Endothelial cell of umbilical vein (primary cell): ENCODE data around the gene PTPRF. TPM values are rescaled to one million over a fixed set of nuclear protein-coding genes. Genes with fewer than 3 reads are reported as not detected.

ENCODE experiments used
- BruUV-seq: library from RNA; stranded (reverse); fragments of 400-500 nt; replicated peaks from 2 replicates; lab custom pipeline; 2021; lab: Mats Ljungman, UMichigan
- CTCF ChIA-PET: fragments of 300-600, 350-600 bp; sonication (Branson Sonifier 250); formaldehyde crosslinking; loops from one replicate; lab custom pipeline; 2021; ENCODE audit warnings: antibody characterized with exemption, inconsistent platforms; lab: Charles Lee
- POLR2A ChIA-PET: fragments of 300-600, 350-600 bp; sonication (Branson Sonifier 250); formaldehyde crosslinking; loops from one replicate; lab custom pipeline; 2021; ENCODE audit warnings: antibody characterized with exemption, inconsistent platforms; lab: Charles Lee
- DNase-seq: peaks from one replicate; pipeline ENCODE4 v3.0.0-alpha.2; 2011; ENCODE audit warnings: low read depth, low spot score
- FAIRE-seq: peaks from 2 replicates; lab custom pipeline; 2011; peaks lifted over from hg19 to GRCh38; lab: Jason Lieb, UNC
- H2AFZ ChIP-seq: 2 replicates; pipeline ENCODE4 v1.6.0; 2012; ENCODE audit warnings: low read depth, low read length, control low read depth, inconsistent platforms
- H3K27ac ChIP-seq: 2 replicates; pipeline ENCODE4 v1.5.1; 2011; ENCODE audit warnings: low read depth, mild to moderate bottlenecking, control low read depth, low read length, moderate library complexity; ENCODE audit not compliant: insufficient read depth
- H3K27me3 ChIP-seq, 2 experiments: 2 replicates each; pipeline versions ENCODE4 v1.6.0 to v1.6.1; 2011; ENCODE audit warnings: low read length in 2 of 2, mixed read lengths in 1 of 2; ENCODE audit not compliant: control insufficient read depth in 2 of 2, insufficient read depth in 2 of 2
- H3K36me3 ChIP-seq, 2 experiments: 2 replicates in 1 of 2; 3 replicates in 1 of 2; pipeline ENCODE4 v1.5.1; 2011; ENCODE audit warnings: low read length in 2 of 2, mild to moderate bottlenecking in 1 of 2, moderate library complexity in 1 of 2; ENCODE audit not compliant: control insufficient read depth in 2 of 2, insufficient read depth in 2 of 2; ENCODE audit errors: extremely low read depth in 1 of 2
- H3K4me1 ChIP-seq: 3 replicates; pipeline ENCODE4 v1.5.1; 2011; ENCODE audit warnings: mild to moderate bottlenecking, low read length; ENCODE audit not compliant: control insufficient read depth, insufficient read depth; ENCODE audit errors: extremely low read depth
- H3K4me2 ChIP-seq: 2 replicates; pipeline ENCODE4 v1.6.1; 2011; ENCODE audit warnings: low read length, control low read depth, mixed read lengths; ENCODE audit not compliant: insufficient read depth
- H3K4me3 ChIP-seq, 3 experiments: fragments of 200-600 bp in 1 of 3; sonication (generic), shearing (Covaris generic) in 1 of 3; replicated peaks in 1 of 3; 2 replicates each; pipeline ENCODE4 v1.5.1; 2011 to 2016; ENCODE audit warnings: control low read depth in 3 of 3, low read length in 3 of 3, mild to moderate bottlenecking in 2 of 3, inconsistent platforms in 1 of 3, low read depth in 1 of 3, moderate library complexity in 1 of 3; ENCODE audit not compliant: insufficient read depth in 1 of 3
- H3K79me2 ChIP-seq: 2 replicates; pipeline ENCODE4 v1.6.0; 2012; ENCODE audit warnings: low read length, inconsistent platforms; ENCODE audit not compliant: control insufficient read depth, insufficient read depth
- H3K9ac ChIP-seq: replicated peaks from 2 replicates; pipeline ENCODE3; 2011; ENCODE audit warnings: low read length, control low read depth; ENCODE audit not compliant: insufficient read depth; ENCODE audit errors: extremely low read depth
- H3K9me1 ChIP-seq: replicated peaks from 3 replicates; pipeline ENCODE4 v1.6.0; 2011; ENCODE audit warnings: mild to moderate bottlenecking, low read length; ENCODE audit not compliant: control insufficient read depth, insufficient read depth; ENCODE audit errors: extremely low read depth
- H3K9me3 ChIP-seq: replicated peaks from 2 replicates; pipeline ENCODE4 v1.5.1; 2012; ENCODE audit warnings: low read length, inconsistent platforms; ENCODE audit not compliant: control insufficient read depth, insufficient read depth
- H4K20me1 ChIP-seq: replicated peaks from 2 replicates; pipeline ENCODE3; 2011; ENCODE audit warnings: mild to moderate bottlenecking, low read length; ENCODE audit not compliant: control insufficient read depth, insufficient read depth; ENCODE audit errors: extremely low read depth
- EZH2 ChIP-seq: IDR thresholded peaks from 2 replicates; pipeline ENCODE4 v1.6.1; 2012; ENCODE audit warnings: borderline replicate concordance, low read depth, mild to moderate bottlenecking, moderate library complexity, low read length, inconsistent platforms; ENCODE audit not compliant: severe bottlenecking
- FOS ChIP-seq: IDR thresholded peaks from 2 replicates; pipeline ENCODE4 v1.6.1; 2011; ENCODE audit warnings: mild to moderate bottlenecking, low read length, moderate library complexity, borderline replicate concordance; ENCODE audit not compliant: insufficient read depth
- GATA2 ChIP-seq: IDR thresholded peaks from 2 replicates; pipeline ENCODE4 v1.7.0; 2011; ENCODE audit warnings: low read depth, mild to moderate bottlenecking, moderate library complexity, mixed read lengths, low read length; ENCODE audit not compliant: insufficient read length, insufficient read depth
- JUN ChIP-seq: IDR thresholded peaks from 2 replicates; pipeline ENCODE4 v1.6.1; 2011; ENCODE audit warnings: borderline replicate concordance, low read depth; ENCODE audit not compliant: insufficient read length, insufficient read depth
- MYC ChIP-seq: IDR thresholded peaks from one replicate; pipeline ENCODE4 v1.6.1; 2011; ENCODE audit warnings: mild to moderate bottlenecking, low read depth, low read length
- POLR2A ChIP-seq: IDR thresholded peaks from 2 replicates; pipeline ENCODE4 v1.6.1; 2012; ENCODE audit warnings: low read depth, mild to moderate bottlenecking, control low read depth, low read length
- POLR2AphosphoS5 ChIP-seq: IDR thresholded peaks from 2 replicates; pipeline ENCODE4 v1.6.1; 2012; ENCODE audit warnings: low read depth, mild to moderate bottlenecking, control low read depth, low read length, moderate library complexity; ENCODE audit not compliant: insufficient read depth
- dilution Hi-C: fragments of 300-500 bp; cut with MboI; formaldehyde crosslinking; loops from one replicate; pipeline ENCODE4 v1.15.0; 2019; ENCODE audit warnings: low sequenced_read_pairs; ENCODE audit not compliant: extremely low pct_ligation_motif_present
- intact Hi-C: fragments of 100-400 bp; cut with micrococcal nuclease; formaldehyde crosslinking; loops from one replicate; pipeline ENCODE4 v1.10.0; 2022
- polyA plus RNA-seq, 4 experiments: library from polyadenylated mRNA; depleted of rRNA in 3 of 4; stranded (reverse) in 3 of 4; unstranded in 1 of 4; fragments of >200 nt; gene quantifications; 2 replicates each; pipeline versions ENCODE4 v1.2.1 to v1.2.3, GENCODE V29; 2011 to 2012; ENCODE audit warnings: missing spikeins in 1 of 4
- total RNA-seq: library from RNA; stranded (reverse); gene quantifications from 2 replicates; pipeline ENCODE4 v1.2.3, GENCODE V29; 2021
- TF ChIP-seq, protein P1 (sequence below), 2 donors: IDR thresholded peaks; 1 replicate in 1 of 2; 2 replicates in 1 of 2; pipeline ENCODE4 v1.5.1; 2011; ENCODE audit warnings: low read length in 2 of 2, mild to moderate bottlenecking in 2 of 2, moderate library complexity in 2 of 2, control low read depth in 1 of 2, inconsistent platforms in 1 of 2, low read depth in 1 of 2; ENCODE audit not compliant: insufficient read depth in 1 of 2; ENCODE audit errors: extremely low read depth in 1 of 2
- TF ChIP-seq, protein P2 (sequence below): IDR thresholded peaks from 2 replicates; pipeline ENCODE4 v1.6.1; 2011; ENCODE audit not compliant: insufficient read depth, insufficient read length

PTPRF gene
- total and polyA plus RNA-seq, 2 donors (not counting 3 experiments of a cell fraction or from before 2014, with no cell fraction given) = 217 to 338 TPM

DNA sequence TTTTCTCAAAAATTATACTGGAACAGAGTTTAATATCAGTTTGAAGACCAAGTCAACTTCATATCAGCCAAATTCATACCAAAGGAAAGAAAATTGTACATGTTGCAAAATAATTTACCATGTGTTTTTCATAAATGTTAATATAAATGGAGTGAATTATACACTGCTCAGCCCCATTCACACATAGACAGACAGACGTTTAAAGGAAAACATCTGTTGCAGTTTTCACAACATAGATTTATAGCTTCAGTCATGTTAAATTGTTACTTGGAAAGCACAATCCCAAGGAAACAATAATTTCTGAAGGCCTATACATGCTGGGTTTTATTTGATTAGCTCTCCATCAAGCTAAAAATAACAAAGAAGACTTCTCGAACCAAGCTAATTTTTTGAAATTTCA, 49.2 kb upstream of the PTPRF start:
- H3K79me2 ChIP-seq = no peaks in the 10 kb centered on the region
- no peaks in the 10 kb centered on the region for H3K27me3 ChIP-seq
- dilution Hi-C loops = no loop called here
- no peaks in the 10 kb centered on the region for H4K20me1 ChIP-seq
- peaks cover 13% of the 10 kb centered on the region for H3K4me1 ChIP-seq
- TF ChIP-seq, protein P1, sequence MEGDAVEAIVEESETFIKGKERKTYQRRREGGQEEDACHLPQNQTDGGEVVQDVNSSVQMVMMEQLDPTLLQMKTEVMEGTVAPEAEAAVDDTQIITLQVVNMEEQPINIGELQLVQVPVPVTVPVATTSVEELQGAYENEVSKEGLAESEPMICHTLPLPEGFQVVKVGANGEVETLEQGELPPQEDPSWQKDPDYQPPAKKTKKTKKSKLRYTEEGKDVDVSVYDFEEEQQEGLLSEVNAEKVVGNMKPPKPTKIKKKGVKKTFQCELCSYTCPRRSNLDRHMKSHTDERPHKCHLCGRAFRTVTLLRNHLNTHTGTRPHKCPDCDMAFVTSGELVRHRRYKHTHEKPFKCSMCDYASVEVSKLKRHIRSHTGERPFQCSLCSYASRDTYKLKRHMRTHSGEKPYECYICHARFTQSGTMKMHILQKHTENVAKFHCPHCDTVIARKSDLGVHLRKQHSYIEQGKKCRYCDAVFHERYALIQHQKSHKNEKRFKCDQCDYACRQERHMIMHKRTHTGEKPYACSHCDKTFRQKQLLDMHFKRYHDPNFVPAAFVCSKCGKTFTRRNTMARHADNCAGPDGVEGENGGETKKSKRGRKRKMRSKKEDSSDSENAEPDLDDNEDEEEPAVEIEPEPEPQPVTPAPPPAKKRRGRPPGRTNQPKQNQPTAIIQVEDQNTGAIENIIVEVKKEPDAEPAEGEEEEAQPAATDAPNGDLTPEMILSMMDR (IDR thresholded peaks at IDR 0.05; ENCODE audit: extremely low read depth in 1 of 2, insufficient read depth in 1 of 2, low read depth in 1 of 2, low read length in 2 of 2) = no peak
- TF ChIP-seq MYC (no peak), POLR2A (no peak), JUN (no peak), POLR2AphosphoS5 (no peak), FOS (no peak), EZH2 (no peak), GATA2 (no peak)
- TF ChIP-seq, protein P2, sequence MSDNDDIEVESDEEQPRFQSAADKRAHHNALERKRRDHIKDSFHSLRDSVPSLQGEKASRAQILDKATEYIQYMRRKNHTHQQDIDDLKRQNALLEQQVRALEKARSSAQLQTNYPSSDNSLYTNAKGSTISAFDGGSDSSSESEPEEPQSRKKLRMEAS = no peak
- H3K27ac ChIP-seq = no peak overlapping the region
- POLR2A ChIA-PET = interaction anchor here (0.6 kb wide), 1 partner anchor 9 kb away, joined by 6 read pairs; no protein-coding TSS in a partner anchor
- H3K4me3 ChIP-seq = no peak overlapping the region
- no peak overlapping the region for H2AFZ ChIP-seq
- H3K9me1 ChIP-seq = no peaks in the 10 kb centered on the region
- H3K36me3 ChIP-seq = no peaks in the 10 kb centered on the region
- no peak overlapping the region for H3K9ac ChIP-seq
- no peak overlapping the region for H3K4me2 ChIP-seq
- DNase-seq (no peak), FAIRE-seq (peak; percentile 18)
- intact Hi-C loops = no loop called here
- no TSS peak for BruUV-seq
- CTCF ChIA-PET = interaction anchor here (0.8 to 1.0 kb wide), 2 partner anchors 11 to 18 kb away, joined by 3 to 4 read pairs; no protein-coding TSS in a partner anchor
- H3K9me3 ChIP-seq = no peaks in the 10 kb centered on the region
